H7 (cell line): ENCODE results near the gene VDAC2. TPM values are rescaled to one million over a fixed set of nuclear protein-coding genes. Genes with fewer than 3 reads are reported as not detected.
"Not testable (repeated sequence)": the region's sequence is repeated elsewhere in the genome, so short reads cannot be mapped to it uniquely, and the experiment has no call there.

Experiments
- DNase-seq: peaks from one replicate; pipeline ENCODE4 v3.0.0; 2012
- H3K27me3 ChIP-seq: 2 replicates; pipeline ENCODE4 v1.6.0; 2011; ENCODE audit warnings: mild to moderate bottlenecking, low read length; ENCODE audit not compliant: control insufficient read depth, insufficient read depth
- H3K36me3 ChIP-seq: replicated peaks from 2 replicates; pipeline ENCODE4 v1.5.1; 2011; ENCODE audit warnings: low read length; ENCODE audit not compliant: control insufficient read depth, insufficient read depth
- H3K4me3 ChIP-seq: 2 replicates; pipeline ENCODE4 v1.5.1; 2011; ENCODE audit warnings: low read depth, mild to moderate bottlenecking, control low read depth, low read length, moderate library complexity; ENCODE audit not compliant: insufficient read depth
- total RNA-seq: library from RNA; depleted of rRNA; stranded (reverse); fragments of >200 nt; shearing (Covaris generic); gene quantifications from 2 replicates; pipeline ENCODE4 v1.2.3, GENCODE V29; 2014; rRNA removed

VDAC2 gene, protein sequence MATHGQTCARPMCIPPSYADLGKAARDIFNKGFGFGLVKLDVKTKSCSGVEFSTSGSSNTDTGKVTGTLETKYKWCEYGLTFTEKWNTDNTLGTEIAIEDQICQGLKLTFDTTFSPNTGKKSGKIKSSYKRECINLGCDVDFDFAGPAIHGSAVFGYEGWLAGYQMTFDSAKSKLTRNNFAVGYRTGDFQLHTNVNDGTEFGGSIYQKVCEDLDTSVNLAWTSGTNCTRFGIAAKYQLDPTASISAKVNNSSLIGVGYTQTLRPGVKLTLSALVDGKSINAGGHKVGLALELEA
- 213 and 218 TPM in 2 replicates for total RNA-seq

DNA sequence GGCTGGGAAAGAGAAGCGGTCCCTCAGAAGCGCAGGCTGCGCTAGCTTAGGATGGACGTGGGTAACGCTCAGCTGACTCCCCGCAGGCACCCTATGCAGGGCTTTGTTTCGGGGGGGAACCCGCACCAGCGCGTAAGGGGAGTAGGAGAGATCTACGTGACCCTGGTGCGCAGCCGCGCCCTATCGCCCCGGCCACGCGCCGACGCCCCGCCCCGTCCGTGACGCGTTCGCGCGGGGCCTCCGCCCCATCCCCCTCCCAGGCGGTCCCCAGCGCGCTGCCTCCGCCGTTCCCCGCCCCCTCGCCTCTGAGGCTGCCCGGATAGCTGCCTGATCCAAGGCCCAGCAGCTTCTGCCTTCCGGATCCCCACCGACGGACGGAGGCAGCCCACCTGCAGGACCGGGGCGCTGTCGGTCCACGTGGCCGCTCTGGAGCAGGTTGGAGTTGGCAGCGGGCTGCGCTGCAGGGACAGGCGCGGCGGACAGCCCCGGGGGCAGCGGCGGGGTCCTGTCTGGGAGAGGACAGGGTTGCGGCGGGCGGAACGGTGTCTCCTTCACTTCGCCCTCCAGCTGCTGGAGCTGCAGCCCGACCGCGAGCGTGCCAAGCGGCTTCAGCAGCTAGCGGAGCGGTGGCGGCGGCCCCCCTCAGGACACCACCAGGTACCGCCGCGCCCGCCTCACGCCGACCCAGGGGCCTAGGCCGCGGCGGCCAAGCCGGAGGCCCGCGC is at the start of gene VDAC2:
Gene VDAC2 (plus strand): TSS at position 515 of the 725 bp plus-strand sequence. CDS start 363 bp downstream, outside the sequence.
- peak within 1 kb of the TSS; percentile 94 for H3K4me3 ChIP-seq
- peak; percentile 96 for DNase-seq
- H3K27me3 ChIP-seq = no peaks in the 10 kb centered on the region
- peaks cover 13% of the 10 kb centered on the region for H3K36me3 ChIP-seq

DNA sequence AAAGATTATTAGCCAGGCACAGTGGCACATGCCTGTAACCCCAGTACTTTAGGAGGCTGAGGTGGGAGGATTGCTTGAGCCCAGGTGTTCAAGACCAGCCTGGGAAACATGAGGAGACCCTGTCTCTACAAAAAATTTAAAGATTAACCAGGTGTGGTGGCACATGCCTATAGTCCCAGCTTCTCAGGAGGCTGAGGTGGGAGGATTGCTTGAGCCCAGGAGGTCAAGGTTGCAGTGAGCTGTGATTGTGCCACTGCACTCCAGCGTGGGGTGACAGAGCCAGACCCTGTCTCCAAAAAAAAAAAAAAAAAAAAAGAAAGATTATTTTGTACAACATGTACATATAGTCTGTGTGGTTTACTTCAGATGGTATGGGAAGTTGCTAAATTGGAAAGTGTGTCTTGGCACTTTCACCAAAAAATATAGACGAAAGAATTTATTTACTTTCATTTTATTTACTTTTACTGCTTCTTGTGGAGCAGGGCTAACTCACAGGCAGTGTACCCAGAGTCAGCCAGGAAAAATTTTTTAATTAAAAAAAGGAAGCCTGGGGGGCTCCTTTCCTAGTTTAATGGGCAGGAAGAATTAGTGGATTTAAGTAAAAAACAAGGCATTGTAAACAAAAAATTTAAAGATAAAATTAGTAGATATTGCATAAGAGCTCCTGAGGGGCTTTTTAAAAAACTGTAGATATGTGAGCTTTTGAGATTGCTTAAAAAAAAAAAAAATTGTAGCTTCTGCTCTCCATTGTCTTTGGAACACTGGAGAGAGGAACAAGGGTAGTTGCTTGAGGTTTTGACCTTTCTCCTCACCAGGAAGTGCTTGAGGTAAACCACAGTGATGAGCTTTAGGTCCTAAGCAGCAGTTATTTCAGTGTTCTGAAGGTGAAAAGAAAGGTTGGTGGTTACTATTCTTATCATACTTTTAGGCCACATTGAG is 44.6 kb upstream of the VDAC2 start:
- no peak for DNase-seq

DNA sequence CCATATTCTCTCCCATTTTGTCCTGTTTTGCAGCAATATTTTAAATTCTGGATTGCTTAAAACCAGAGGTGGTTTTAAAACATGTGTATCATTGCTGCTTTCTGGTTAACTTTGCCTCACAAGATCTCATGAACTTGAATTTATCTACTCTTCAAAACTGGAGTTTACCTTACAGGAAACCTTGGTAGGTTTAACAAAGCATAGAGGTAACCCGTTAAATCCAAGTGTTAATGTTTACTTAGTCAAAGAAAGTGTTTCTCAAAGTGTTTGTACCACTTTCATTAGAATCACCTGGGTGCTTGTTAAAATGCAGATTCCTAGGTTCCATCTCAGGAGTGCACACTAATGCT is 44.0 kb upstream of the VDAC2 start:
- no peak for DNase-seq
- no peak overlapping the region for H3K4me3 ChIP-seq
- H3K36me3 ChIP-seq = no peaks in the 10 kb centered on the region
- H3K27me3 ChIP-seq = no peaks in the 10 kb centered on the region

More for the DNA sequence above, 44.6 kb upstream of the VDAC2 start:
- Histone ChIP-seq H3K27me3 (no peaks in the 10 kb centered on the region), H3K4me3 (no peak overlapping the region), H3K36me3 (no peaks in the 10 kb centered on the region)

DNA sequence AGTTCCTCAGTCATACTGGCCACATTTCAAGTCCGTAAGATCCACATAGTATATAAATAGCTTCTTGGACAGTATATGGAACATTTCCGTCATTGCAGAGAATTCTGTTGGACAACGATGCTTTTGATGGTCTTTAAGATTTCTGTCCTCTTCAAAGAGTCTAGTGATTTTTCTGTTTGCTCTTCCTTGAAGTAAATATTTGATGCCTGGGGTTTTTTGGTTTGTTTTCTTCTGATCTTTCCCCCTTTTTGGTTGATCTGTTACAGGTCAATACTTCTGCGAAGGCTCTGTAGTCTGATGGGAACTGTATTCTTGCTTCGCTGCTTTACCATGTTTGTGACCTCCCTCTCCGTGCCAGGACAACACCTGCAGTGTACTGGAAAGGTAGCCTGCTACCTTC is 42.3 kb upstream of the VDAC2 start:
- no peak for DNase-seq
- no peaks in the 10 kb centered on the region for H3K36me3 ChIP-seq
- H3K27me3 ChIP-seq = no peaks in the 10 kb centered on the region
- H3K4me3 ChIP-seq = no peak overlapping the region

DNA sequence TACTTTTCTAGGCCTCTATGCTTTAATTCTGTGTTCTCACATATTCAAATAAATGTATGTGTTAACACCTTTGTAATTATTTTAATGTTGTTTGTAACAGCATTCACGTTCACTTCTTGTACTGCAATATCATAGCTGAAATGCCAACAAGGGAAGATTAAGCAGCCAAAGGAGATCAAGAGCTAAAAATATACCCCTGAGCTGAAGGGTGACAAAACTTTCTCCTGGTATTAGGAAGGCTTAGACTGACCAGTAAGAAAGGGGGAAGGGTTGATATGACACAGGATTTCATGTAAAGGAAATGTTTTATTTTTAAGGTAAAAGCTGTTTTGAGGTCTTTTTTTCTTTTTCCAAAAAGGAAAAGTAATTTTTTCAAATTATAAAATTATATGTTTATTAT is 40.4 kb upstream of the VDAC2 start:
- no peak overlapping the region for H3K4me3 ChIP-seq
- DNase-seq = no peak
- no peaks in the 10 kb centered on the region for H3K36me3 ChIP-seq
- no peaks in the 10 kb centered on the region for H3K27me3 ChIP-seq

DNA sequence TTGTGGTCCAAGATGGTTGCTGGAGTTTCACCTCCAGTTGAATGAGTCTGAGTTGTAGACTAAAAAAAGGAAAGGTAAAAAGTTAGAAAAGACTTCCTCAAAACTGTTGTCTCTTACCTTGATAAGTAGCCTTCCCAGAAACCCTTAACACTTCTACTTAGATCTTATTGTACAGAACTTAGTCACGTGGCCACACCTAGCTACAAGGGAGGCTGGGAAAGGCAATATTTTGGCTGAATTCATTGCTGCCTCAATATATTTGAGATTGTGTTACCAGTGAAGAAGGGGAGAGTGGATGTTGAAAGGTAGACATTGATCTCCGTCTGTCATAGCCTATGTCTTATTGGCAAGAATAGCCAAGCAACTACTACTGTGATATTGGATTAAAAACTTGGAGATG is 35.5 kb upstream of the VDAC2 start:
- DNase-seq = no peak
- H3K36me3 ChIP-seq = peaks cover 1% of the 10 kb centered on the region; the same call in 1 of the 2 replicates
- no peaks in the 10 kb centered on the region for H3K27me3 ChIP-seq
- H3K4me3 ChIP-seq = no peak overlapping the region

DNA sequence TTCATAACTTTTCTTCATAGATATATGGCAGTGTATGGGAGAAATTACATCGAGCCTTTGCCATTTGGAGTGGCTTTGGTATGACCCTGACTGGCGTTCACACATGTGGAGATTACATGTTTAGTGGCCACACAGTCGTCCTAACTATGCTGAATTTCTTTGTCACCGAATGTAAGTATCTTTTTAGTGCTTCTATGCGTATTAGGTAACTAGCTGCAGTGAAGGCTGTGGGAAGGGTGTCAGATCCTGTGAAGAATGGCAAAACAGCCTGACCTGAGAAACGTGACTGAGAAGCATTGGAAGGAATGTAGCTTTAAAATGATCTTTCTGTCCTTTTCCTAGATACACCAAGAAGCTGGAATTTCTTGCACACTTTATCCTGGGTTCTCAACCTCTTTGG is 34.5 kb upstream of the VDAC2 start:
- H3K4me3 ChIP-seq = no peak overlapping the region
- H3K27me3 ChIP-seq = no peaks in the 10 kb centered on the region
- DNase-seq = no peak
- H3K36me3 ChIP-seq = peaks cover 1% of the 10 kb centered on the region; the same call in 1 of the 2 replicates

DNA sequence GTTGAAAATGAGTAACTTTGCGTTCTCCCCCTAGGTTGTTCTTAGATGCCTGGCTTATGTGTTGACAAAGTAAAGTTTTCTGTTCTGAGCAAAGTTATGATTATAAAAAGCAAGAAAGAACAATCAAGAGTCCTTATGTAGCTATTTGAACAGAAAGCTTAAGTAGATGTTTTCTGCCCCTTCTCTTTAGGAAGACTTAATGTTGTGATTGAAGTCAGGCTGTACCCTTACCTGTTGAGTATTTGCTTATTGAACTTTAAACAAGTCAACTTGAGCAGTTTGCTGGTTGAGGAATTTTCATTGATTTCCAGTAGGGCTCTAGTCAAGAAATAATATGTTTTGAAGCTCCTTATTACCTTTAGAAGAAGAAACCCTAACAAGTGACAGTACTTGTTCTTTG is 33.9 kb upstream of the VDAC2 start:
- H3K36me3 ChIP-seq = peaks cover 1% of the 10 kb centered on the region; the same call in 1 of the 2 replicates
- DNase-seq = no peak
- H3K4me3 ChIP-seq = no peak overlapping the region
- no peaks in the 10 kb centered on the region for H3K27me3 ChIP-seq

DNA sequence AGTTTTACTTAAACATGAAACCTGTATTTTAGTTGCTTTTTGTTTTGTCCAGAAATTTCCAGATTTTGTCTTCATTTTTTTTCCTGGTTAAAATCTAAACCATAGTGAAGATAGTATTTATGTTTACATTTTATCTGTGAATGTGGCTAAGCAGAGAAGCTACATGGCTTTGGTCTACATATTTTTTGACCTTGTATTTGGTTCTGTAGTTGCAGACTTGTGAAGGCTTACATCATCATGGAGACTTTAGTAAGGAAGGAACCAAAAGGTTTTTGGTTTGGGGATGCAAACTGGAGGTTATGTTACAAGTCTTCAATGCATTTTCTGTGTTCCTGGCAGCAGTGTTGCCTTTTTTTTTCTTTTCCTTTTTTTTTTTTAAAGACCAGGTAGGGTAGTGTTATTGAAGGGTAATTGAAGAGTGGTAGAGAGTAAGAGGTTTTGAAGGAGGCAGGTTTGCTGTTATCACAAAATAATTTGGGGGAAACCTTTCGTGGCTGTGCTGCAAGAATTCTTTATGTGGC is 30.9 kb upstream of the VDAC2 start:
- DNase-seq = no peak
- Histone ChIP-seq H3K4me3 (no peak overlapping the region), H3K36me3 (peaks cover 1% of the 10 kb centered on the region; the same call in 1 of the 2 replicates), H3K27me3 (no peaks in the 10 kb centered on the region)

DNA sequence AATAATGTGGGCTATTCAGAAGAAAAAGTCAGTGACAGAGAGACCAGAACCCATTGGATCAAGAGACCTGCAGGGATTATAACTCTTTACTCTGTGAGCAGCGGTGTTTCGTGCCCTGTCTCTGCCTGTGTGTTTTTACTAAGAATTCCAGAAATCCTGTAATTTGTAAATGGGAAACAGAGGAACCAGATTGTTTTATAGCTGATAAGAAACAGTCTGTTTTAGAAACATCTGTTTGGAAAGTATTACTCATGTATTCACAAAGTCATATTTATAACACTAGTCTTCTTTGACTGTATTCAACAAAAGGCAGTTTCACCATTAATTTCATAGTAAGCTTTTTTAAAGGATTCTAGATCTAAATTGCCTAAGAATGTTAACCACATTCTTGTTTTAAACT is 30.0 kb upstream of the VDAC2 start:
- no peaks in the 10 kb centered on the region for H3K27me3 ChIP-seq
- H3K4me3 ChIP-seq = no peak overlapping the region
- peaks cover 1% of the 10 kb centered on the region; the same call in 1 of the 2 replicates for H3K36me3 ChIP-seq
- DNase-seq = no peak

DNA sequence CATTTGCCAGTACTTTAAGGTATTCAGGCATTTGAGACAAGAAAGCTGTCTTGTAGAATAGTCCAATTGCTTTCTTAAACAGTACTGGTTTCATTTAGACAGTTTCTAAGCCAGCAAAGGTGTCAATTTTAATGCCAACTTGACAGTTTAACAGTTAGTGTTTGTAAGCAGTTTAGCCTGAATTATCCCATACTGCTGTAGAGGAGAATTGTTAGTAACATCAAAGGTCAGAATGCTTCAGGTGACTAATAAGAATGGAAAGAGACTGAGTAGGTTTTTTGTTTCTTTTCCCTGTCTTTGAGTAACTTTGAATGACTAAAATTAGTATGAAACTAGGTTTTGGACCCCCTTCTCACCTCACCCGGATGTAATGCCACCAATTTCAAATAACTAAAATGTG is 29.5 kb upstream of the VDAC2 start:
- Histone ChIP-seq H3K4me3 (no peak overlapping the region), H3K27me3 (no peaks in the 10 kb centered on the region), H3K36me3 (peaks cover 1% of the 10 kb centered on the region; the same call in 1 of the 2 replicates)
- no peak for DNase-seq

DNA sequence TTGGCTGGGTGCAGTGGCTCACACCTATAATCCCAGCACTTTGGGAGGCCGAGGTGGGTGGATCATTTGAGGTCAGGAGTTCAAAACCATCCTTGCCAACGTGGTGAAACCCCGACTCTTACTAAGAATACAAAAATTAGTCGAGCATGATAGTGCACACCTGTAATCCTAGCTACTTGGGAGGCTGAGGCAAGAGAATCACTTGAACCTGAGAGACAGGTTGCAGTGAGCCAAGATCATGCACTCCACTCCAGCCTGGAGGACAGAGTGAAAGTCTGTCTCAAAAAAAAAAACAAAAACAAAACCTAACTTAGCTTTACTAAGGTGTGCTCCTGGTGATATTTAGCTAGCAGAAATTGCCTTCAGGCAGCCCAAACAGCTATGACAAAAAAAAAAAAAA is 24.3 kb upstream of the VDAC2 start:
- Histone ChIP-seq H3K4me3 (no peak overlapping the region), H3K27me3 (no peaks in the 10 kb centered on the region), H3K36me3 (no peaks in the 10 kb centered on the region)
- no peak for DNase-seq

DNA sequence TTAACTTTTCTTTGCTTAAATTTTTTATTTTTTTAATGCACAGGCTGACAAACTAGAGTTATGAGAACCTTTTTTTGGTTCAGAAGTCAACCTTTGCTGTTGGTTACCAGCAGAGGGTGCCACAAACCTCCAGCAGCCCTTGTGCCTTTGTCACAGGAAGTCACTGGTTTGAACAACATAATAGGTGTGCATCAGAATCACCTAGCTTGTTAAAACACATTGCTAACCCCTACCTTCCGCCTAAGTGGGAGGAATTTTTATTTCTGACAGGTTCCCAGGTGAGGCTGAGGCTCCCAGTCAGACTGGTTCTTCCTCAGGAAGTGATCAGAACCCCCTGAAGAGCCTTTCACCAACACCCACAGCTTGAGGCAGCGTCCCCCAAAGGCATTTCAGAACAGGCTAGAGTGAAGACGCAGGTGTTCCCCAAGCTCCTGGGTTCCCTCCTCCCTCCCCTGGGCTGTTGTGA is 22.6 kb upstream of the VDAC2 start:
- Histone ChIP-seq H3K4me3 (no peak overlapping the region), H3K27me3 (no peaks in the 10 kb centered on the region), H3K36me3 (no peaks in the 10 kb centered on the region)
- DNase-seq = peak; percentile 76

DNA sequence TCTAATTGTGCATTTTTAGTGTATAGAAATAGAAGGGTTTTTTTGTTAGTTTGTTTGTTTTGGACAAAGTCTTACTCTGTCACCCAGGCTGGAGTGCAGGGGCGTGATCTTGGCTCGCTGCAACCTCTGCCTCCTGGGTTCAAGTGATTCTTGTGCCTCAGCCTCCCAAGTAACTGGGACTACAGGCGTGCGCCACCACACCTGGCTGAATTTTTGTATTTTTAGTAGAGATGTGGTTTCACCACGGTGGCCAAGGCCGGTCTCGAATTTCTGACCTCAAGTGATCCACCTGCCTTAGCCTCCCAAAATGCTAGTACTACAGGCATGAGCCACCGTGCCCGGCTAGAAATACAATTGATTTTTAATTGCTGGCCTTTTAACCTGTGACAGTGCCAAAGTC is 22.1 kb upstream of the VDAC2 start:
- H3K4me3 ChIP-seq, H3K27me3 ChIP-seq, DNase-seq, H3K36me3 ChIP-seq: not testable (repeated sequence)
